A673 (cell line): Measurements from ENCODE around the gene SSBP1. TPM values are rescaled to one million over a fixed set of nuclear protein-coding genes. Genes with fewer than 3 reads are reported as not detected.
"Not testable (repeated sequence)": the region's sequence is repeated elsewhere in the genome, so short reads cannot be mapped to it uniquely, and the experiment has no call there.

Experiments used
- BruUV-seq: library from RNA; stranded (reverse); fragments of 400-500 nt; replicated peaks from 2 replicates; lab custom pipeline; 2021; lab: Mats Ljungman, UMichigan
- CTCF ChIA-PET: fragments of 300-600 bp; sonication (Branson Sonifier 250); formaldehyde crosslinking; loops from one replicate; lab custom pipeline; 2022; ENCODE audit warnings: antibody characterized with exemption; lab: Charles Lee
- POLR2A ChIA-PET: fragments of 300-600 bp; sonication (Branson Sonifier 250); formaldehyde crosslinking; loops from one replicate; lab custom pipeline; 2022; ENCODE audit warnings: antibody characterized with exemption; ENCODE audit not compliant: low non-redundant PET; lab: Charles Lee
- DNase-seq: peaks from one replicate; pipeline ENCODE4 v3.0.0-alpha.2; 2015; ENCODE audit warnings: low spot score
- H3K27ac ChIP-seq: fragments of 200-600 bp; sonication (generic); 2 replicates; pipeline ENCODE4 v1.5.1; 2016; ENCODE audit warnings: mixed run types, low read depth, mild to moderate bottlenecking, mixed read lengths, antibody characterized with exemption, low read length; ENCODE audit not compliant: poor library complexity, severe bottlenecking
- H3K27me3 ChIP-seq: fragments of 200-600 bp; sonication (generic); replicated peaks from 2 replicates; pipeline ENCODE4 v1.6.1; 2017; ENCODE audit warnings: mixed run types, low read depth, mild to moderate bottlenecking, mixed read lengths, antibody characterized with exemption, low read length; ENCODE audit not compliant: insufficient read depth, poor library complexity
- H3K36me3 ChIP-seq: fragments of 200-600 bp; sonication (generic); 2 replicates; pipeline ENCODE4 v1.6.1; 2016; ENCODE audit warnings: mixed run types, mild to moderate bottlenecking, mixed read lengths, antibody characterized with exemption, low read length; ENCODE audit not compliant: insufficient read depth, poor library complexity, severe bottlenecking
- H3K4me1 ChIP-seq: fragments of 200-600 bp; sonication (generic); 2 replicates; pipeline ENCODE4 v1.6.1; 2017; ENCODE audit warnings: mixed run types, mild to moderate bottlenecking, mixed read lengths, antibody characterized with exemption, low read length; ENCODE audit not compliant: insufficient read depth, poor library complexity, severe bottlenecking
- H3K4me3 ChIP-seq: fragments of 200-600 bp; sonication (generic); 2 replicates; pipeline ENCODE4 v1.5.1; 2016; ENCODE audit warnings: low read depth, mixed run types, mild to moderate bottlenecking, mixed read lengths, low read length; ENCODE audit not compliant: poor library complexity, severe bottlenecking
- H3K9me3 ChIP-seq: fragments of 200-600 bp; sonication (generic); 2 replicates; pipeline ENCODE4 v1.6.1; 2016; ENCODE audit warnings: mixed run types, low read depth, mild to moderate bottlenecking, mixed read lengths, antibody characterized with exemption, low read length; ENCODE audit not compliant: poor library complexity, severe bottlenecking
- CTCF ChIP-seq: fragments of 300-800, 200-600 bp; sonication (generic); conservative IDR thresholded peaks from 2 replicates; pipeline ENCODE4 v1.5.1; 2017; ENCODE audit warnings: low read depth, mild to moderate bottlenecking, antibody characterized with exemption, low read length, moderate library complexity, mixed read lengths
- EZH2 ChIP-seq: fragments of 200-600 bp; sonication (generic); IDR thresholded peaks from 2 replicates; pipeline ENCODE4 v1.6.1; 2017; ENCODE audit warnings: borderline replicate concordance, low read depth, mild to moderate bottlenecking, mixed read lengths, antibody characterized with exemption, low read length; ENCODE audit not compliant: poor library complexity, severe bottlenecking
- intact Hi-C: fragments of 100-400 bp; cut with micrococcal nuclease; formaldehyde crosslinking; loops from one replicate; pipeline ENCODE4 v1.10.0; 2022; ENCODE audit not compliant: unreplicated experiment
- total RNA-seq: library from RNA; stranded (reverse); gene quantifications from 2 replicates; pipeline ENCODE4 v1.2.3, GENCODE V29; 2021

Gene SSBP1
- total RNA-seq, 1 experiment from 2014 or later: 189 TPM

- H3K27me3 ChIP-seq: no peaks in the 10 kb centered on the region
Observed at GRCh38 chr7:141763797-141764196, 25.6 kb downstream of the SSBP1 start, which contains the start of gene TAS2R3. Gene TAS2R3 (plus strand): TSS chr7:141764097. CDS start chr7:141764159, 62 bp downstream.

GRCh38 chr7:141770083-141770583 lies 32.0 kb downstream of the SSBP1 start:
- H3K27ac ChIP-seq, BruUV-seq, H3K4me1 ChIP-seq, H3K9me3 ChIP-seq, H3K36me3 ChIP-seq, CTCF ChIA-PET, H3K4me3 ChIP-seq, H3K27me3 ChIP-seq, POLR2A ChIA-PET, intact Hi-C loops, DNase-seq: not testable (repeated sequence)

More at GRCh38 chr7:141763797-141764196, 25.6 kb downstream of the SSBP1 start, which contains the start of gene TAS2R3:
- DNase-seq: no peak
- H3K4me3 ChIP-seq: no peak within 1 kb of the TSS
- no peak within 1 kb of the TSS for H3K27ac ChIP-seq
- H3K9me3 ChIP-seq: no peaks in the 10 kb centered on the region
- no TSS peak for BruUV-seq
- ChIA-PET CTCF (no interaction called here), POLR2A (no interaction called here)
- intact Hi-C loops: no loop called here
- H3K36me3 ChIP-seq: peaks cover 3% of the 10 kb centered on the region
- TF ChIP-seq EZH2 (no peak), CTCF (no peak)
- H3K4me1 ChIP-seq: no peaks in the 10 kb centered on the region

- DNase-seq: no peak
- intact Hi-C loops: no loop called here
- Histone ChIP-seq H3K27ac (no peak within 1 kb of the TSS), H3K27me3 (no peaks in the 10 kb centered on the region), H3K4me3 (no peak within 1 kb of the TSS), H3K36me3 (no peaks in the 10 kb centered on the region), H3K4me1 (no peaks in the 10 kb centered on the region), H3K9me3 (no peaks in the 10 kb centered on the region)
- CTCF ChIA-PET: no interaction called here
- no peak for TF ChIP-seq EZH2
- no peak for TF ChIP-seq CTCF
- POLR2A ChIA-PET: no interaction called here
- no TSS peak for BruUV-seq
Observed at GRCh38 chr7:141776374-141776773, 38.2 kb downstream of the SSBP1 start, which contains the start of gene TAS2R4. Gene TAS2R4 (plus strand): TSS chr7:141776674. CDS start chr7:141778489, 1,815 bp downstream.
